Measurements from ENCODE around the gene KLF13. TPM values are rescaled to one million over a fixed set of nuclear protein-coding genes. Genes with fewer than 3 reads are reported as not detected.

The KLF13 gene
- total RNA-seq, 1 donor from 2014 or later = 62.3 TPM

GRCh38 chr15:31333119-31333518 lies 6.5 kb downstream of the KLF13 start:
- Histone ChIP-seq H3K9me3 (replicated peaks) (no peaks in the 10 kb centered on the region), H3K27me3 (ENCODE audit: low read depth) (no peaks in the 10 kb centered on the region), H3K4me1 (peaks cover 99% of the 10 kb centered on the region), H3K4me3 (no peak overlapping the region), H3K27ac (replicated peaks) (peak overlapping the region; percentile 100), H3K36me3 (no peaks in the 10 kb centered on the region)
- intact Hi-C loops (cut with micrococcal nuclease) = loop anchor here (10.0 kb wide), 1 partner anchor 62 kb away; no protein-coding TSS in a partner anchor
- no peak for DNase-seq
- no peak for TF ChIP-seq CTCF (IDR thresholded peaks at IDR 0.05; ENCODE audit: borderline replicate concordance)

GRCh38 chr15:31333820-31334219 lies 7.2 kb downstream of the KLF13 start:
- no peak for TF ChIP-seq CTCF (IDR thresholded peaks at IDR 0.05; ENCODE audit: borderline replicate concordance)
- Histone ChIP-seq H3K36me3 (no peaks in the 10 kb centered on the region), H3K4me1 (peaks cover 99% of the 10 kb centered on the region), H3K4me3 (no peak overlapping the region), H3K27me3 (ENCODE audit: low read depth) (no peaks in the 10 kb centered on the region), H3K9me3 (replicated peaks) (no peaks in the 10 kb centered on the region), H3K27ac (replicated peaks) (peak overlapping the region; percentile 100)
- no peak for DNase-seq
- intact Hi-C loops (cut with micrococcal nuclease) = loop anchor here (10.0 kb wide), 1 partner anchor 61 kb away; no protein-coding TSS in a partner anchor

GRCh38 chr15:31335989-31336592 lies 9.5 kb downstream of the KLF13 start:
- no peaks in the 10 kb centered on the region for H3K36me3 ChIP-seq
- intact Hi-C loops (cut with micrococcal nuclease) = loop anchor here (10.0 kb wide), 1 partner anchor 59 kb away; no protein-coding TSS in a partner anchor
- H3K4me3 ChIP-seq = no peak overlapping the region

GRCh38 chr15:31336593-31337295 lies 10.1 kb downstream of the KLF13 start:
- H3K36me3 ChIP-seq = no peaks in the 10 kb centered on the region
- DNase-seq = no peak
- H3K4me1 ChIP-seq = peaks cover 99% of the 10 kb centered on the region
- no peaks in the 10 kb centered on the region for H3K9me3 ChIP-seq (replicated peaks)
- no peaks in the 10 kb centered on the region for H3K27me3 ChIP-seq (ENCODE audit: low read depth)
- intact Hi-C loops (cut with micrococcal nuclease) = loop anchor here (10.0 kb wide), 1 partner anchor 58 kb away; no protein-coding TSS in a partner anchor
- H3K4me3 ChIP-seq = no peak overlapping the region
- no peak for TF ChIP-seq CTCF (IDR thresholded peaks at IDR 0.05; ENCODE audit: borderline replicate concordance)
- H3K27ac ChIP-seq (replicated peaks) = peak overlapping the region; percentile 100

More at GRCh38 chr15:31335989-31336592, 9.5 kb downstream of the KLF13 start:
- no peaks in the 10 kb centered on the region for H3K9me3 ChIP-seq (replicated peaks)
- H3K27ac ChIP-seq (replicated peaks) = peak overlapping the region; percentile 100
- TF ChIP-seq CTCF (IDR thresholded peaks at IDR 0.05; ENCODE audit: borderline replicate concordance) = no peak
- H3K4me1 ChIP-seq = peaks cover 99% of the 10 kb centered on the region
- no peak for DNase-seq
- no peaks in the 10 kb centered on the region for H3K27me3 ChIP-seq (ENCODE audit: low read depth)

GRCh38 chr15:31337352-31338031 lies 10.9 kb downstream of the KLF13 start:
- H3K27me3 ChIP-seq (ENCODE audit: low read depth) = no peaks in the 10 kb centered on the region
- no peaks in the 10 kb centered on the region for H3K9me3 ChIP-seq (replicated peaks)
- no peaks in the 10 kb centered on the region for H3K36me3 ChIP-seq
- peaks cover 99% of the 10 kb centered on the region for H3K4me1 ChIP-seq
- H3K4me3 ChIP-seq = no peak overlapping the region
- no peak for DNase-seq
- H3K27ac ChIP-seq (replicated peaks) = peak overlapping the region; percentile 100
- no peak for TF ChIP-seq CTCF (IDR thresholded peaks at IDR 0.05; ENCODE audit: borderline replicate concordance)
- intact Hi-C loops (cut with micrococcal nuclease) = loop anchor here (10.0 kb wide), 1 partner anchor 57 kb away; no protein-coding TSS in a partner anchor
